Activated T-cell treated with anti-CD3 and anti-CD28 coated beads for 24 hours (primary cell): ENCODE data around the gene RGS2.

Source experiments
- DNase-seq: peaks from one replicate; pipeline ENCODE4 v3.0.0-alpha.2; 2020; ENCODE audit warnings: low read depth

The RGS2 gene

DNA sequence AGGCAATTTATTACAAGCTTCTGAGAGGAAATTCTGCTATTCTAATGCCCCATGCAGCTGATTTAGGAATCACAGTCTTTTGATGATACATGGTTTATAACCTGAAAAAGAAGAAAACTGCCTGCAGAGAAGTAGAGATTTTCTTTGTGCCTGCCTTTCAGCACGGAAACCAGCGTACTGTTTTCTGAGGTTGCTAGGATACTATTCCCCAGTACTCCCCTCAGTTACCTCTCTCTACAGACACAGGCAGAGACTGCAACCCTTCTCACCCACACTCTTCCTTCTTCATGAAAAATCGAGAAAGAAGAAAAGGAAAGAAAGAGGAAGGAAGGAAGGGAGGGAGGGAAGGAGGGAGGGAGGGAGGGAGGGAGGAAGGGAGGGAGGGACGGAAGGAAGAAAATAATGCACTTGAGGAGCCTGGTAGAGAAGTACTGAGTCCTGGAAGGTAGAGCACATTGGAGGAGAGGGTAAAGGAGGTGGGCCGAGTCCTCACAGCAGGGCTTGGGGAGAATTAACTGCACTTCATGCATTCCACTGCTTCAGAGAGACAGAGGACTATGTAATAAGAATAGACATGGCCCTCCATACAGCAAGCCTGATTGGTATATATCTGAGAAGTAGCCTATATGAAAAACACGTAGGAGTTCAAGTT lies 21.9 kb downstream of the RGS2 start:
- DNase-seq, result no peak

DNA sequence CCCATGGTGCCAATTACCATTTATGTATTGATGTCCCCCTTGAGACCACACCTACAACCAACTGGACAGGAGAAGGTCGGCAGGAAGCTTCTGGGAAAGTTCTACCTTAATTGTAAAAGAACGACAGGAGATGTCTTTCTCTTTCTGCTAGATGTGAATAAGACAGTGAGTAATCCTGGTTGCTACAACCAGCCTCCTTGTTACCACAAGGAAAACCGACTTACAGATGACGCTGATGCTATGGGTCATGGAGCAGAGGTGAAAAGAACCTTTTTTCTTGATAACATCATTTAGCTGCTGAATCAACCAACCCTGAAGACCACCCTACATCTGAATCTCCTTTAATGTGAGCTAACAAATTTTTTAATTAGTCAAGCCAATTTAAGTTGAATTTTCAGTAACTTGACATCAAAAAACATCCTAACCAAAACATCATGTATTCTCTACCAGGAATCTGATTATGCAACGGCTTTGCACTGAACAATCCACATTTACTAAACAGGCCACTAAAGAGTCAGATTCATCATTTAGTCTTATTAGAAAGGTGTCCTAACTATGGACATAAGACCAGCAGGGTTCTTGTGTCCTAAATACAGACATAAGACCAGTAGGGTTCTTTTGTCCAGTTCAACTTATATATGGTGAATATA lies 23.0 kb downstream of the RGS2 start:
- no peak for DNase-seq

DNA sequence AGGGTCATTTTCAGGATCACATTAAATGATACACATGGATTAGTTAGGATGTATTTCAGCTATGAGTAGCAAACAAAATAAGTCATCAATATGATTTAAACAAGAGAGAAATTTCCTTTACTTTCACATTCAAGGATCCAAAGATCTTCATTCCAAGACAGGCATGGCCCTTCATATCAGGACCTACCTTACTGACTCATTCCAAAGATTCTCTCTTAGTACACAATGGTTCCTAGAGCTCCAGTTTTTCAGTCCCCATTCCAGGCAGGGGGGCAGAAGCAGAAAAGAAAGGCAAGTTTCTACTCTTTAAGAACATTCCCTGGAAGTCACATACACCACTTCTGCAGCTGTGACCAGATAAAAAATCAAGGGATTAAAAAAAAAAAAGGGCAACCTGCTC lies 23.7 kb downstream of the RGS2 start:
- DNase-seq, result no peak

DNA sequence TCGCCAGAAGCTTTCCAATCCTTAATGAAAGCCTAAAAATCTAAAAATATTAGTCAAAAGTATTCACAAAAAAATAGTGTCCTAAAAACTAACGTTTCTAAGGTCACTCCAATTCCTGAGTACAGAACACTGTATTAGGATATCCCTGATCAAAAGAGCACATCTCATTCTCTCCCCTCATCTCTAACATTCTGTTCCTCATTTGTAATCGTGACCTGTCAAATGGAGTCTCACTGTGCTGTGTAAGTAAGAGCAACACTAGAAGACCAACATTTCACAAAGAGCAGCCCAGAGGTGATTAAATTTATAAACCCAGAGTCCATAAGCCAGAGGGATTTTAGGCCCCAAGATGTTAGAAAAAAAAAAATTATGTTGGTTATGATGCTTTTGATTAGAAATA lies 26.3 kb downstream of the RGS2 start:
- DNase-seq, result no peak

DNA sequence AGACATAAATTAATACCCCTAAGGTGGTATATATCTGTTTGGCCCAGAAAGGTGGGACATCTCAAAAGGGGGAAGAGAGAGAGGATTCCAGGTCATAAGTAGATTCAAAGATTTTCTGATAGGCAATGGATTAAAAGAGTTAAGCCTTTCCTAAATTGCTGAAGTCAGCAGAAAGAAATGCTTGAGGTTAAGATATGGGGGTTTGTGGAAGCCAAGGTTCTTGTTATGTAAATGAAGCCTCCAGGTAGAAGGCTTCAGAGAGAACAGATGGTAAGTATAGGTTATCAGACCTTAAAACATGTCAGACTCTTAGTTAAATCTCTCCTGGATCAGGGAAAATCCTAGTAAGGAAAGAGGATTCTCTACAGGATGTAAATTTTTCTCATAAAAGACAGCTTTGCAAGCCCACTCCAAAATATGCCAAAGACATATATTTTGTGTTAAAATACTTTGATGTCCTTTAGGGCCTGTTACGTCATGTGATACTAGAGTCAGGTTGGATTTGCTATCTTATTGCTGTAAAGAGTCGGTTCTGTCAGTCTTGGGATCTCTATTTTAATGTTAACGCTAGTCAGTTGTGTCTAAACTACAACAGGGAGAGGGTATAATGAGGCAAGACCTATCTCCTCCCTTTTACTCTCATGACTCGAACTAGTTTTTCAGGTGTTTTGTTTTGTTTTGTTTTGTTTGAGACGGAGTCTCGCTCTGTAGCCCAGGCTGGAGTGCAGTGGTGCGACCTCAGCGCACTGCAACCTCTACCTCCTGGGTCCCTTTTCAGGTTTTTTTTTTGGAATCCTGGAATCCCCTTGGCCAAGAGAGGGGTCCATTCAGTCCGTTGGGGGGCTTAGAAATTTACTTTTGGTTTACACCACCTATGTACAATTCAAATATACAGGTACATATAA lies 30.6 kb downstream of the RGS2 start:
- DNase-seq, result no peak

DNA sequence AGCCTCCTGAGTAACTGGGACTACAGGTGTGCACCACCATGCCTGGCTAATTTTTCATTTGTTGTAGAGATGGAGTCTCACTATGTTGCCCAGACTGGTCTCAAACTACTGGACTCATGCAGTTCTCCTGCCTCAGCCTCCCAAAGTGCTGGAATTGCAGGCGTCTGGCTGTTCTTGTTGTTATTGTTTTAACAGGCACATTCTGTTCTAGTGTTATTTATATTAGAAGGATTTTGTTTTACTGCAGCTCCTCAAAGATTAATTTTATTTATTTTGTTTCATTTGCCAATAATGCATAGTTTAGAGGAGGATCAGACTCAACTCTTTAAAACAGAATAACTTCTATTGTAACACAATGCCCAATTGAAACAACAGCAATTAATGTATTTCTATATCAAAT lies 35.5 kb downstream of the RGS2 start:
- no peak for DNase-seq

DNA sequence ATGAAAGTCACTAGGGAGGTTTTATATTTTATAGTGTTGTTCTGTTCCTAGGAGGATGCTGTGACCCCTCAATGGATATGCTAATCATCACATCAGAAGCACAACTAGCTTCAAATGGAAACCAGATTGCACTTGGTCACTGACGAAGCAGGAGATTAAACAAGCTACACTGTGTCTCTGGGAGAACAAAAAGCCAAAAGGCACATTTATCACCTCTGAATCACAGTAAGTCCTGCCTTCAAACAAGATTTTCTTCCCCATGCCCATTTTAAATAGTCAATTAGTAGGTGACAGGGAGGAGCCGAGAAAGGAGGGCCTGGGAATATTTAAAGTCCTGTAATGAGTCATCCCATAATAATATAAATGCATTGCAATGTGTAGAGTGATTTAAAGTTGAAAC lies 38.1 kb downstream of the RGS2 start:
- no peak for DNase-seq

DNA sequence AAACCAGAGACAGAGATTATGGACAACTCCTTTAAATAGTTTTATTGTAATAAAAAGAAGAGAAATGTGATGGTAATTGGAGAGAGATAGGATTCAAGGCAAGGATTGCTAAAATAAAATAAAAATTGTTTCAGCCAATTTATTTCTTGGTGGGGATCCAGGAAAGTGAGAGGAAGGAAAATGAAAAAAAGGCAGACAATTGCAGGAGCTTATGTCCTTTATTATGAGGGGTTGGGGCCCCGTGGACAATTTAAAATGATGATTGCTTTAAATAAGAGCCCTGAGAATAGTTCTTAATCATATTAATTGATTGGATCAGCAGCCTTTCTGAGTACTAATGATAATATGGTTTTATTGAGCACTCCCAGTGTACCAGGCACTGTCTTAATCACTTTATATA lies 40.2 kb downstream of the RGS2 start:
- no peak for DNase-seq

DNA sequence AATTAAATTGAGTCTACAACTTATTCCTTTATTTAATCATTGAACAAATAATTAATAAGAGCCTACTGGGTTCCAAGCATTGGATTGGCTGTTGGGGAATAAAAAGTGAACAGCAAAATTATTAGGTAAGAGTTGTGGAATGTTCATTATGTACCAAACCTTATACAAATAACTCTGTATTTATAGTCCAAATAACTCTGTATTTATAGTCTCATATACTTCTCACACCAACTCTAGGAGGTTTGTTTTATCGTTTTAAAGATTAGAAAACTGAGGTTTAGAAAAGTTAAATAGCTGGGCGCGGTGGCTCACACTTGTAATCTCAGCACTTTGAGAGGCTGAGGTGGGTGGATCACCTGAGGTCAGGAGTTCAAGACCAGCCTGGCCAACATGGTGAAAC lies 40.6 kb downstream of the RGS2 start:
- DNase-seq, result no peak

DNA sequence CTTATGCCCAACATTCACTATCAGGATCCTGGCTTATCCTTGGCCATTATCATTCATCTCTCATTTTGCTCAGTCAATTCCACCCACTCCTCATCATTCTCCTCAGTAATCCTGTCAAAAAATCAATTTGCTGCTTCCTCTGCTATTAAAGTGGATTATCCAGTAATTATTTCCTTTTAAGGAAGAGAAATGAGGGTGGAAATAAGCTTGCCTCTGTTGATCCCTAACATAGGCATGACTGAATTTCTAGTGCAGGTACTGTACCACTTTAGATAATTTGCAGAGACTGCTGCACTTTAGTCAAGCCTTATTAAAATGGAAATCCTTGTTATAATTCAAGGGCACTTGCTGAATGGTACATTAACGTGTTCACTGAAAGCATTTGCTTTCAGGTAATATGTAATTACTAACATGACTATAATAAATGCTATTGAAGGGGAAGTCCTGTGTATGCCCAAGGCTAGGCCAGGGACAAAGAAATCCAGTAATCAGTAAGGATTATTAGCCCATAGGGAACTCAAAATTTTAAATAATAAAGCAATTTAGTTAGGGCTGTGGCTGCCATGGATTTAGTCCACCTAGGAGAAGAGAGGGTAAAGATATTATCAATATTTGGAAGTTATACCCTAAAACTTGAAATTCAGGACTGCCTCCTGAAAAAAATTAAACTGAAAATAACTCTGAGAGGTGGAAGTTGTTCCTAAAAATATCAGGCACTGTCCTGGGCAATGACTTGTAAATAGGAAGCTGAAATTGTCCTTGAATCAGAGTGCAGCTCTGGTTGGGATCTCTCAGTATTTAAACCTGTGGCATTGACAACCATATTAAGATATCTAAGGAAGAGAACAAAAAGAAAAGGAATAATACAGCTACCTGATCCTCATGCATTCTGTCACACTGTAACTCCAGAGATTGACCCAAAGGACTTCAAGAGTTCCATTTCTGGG lies 43.4 kb downstream of the RGS2 start:
- no peak for DNase-seq

DNA sequence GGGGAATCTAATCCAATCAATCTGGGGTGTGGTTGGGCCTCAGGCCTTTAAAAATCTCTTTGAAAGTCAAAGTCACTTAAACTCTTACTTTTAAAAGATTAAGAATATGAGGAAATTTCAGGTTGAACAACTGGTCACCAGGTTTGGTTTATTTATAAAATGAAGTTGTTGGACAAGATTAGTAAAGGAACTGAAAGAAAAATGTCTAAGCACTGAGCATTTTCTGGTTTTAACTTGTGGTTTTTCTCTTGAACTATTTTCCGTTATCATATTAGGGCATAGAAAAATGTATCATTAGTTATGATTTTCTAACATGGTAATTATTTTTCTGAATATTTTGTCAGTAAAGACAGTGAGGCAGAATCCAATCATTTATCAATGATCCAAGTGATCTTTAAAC lies 49.6 kb downstream of the RGS2 start:
- DNase-seq, result no peak

DNA sequence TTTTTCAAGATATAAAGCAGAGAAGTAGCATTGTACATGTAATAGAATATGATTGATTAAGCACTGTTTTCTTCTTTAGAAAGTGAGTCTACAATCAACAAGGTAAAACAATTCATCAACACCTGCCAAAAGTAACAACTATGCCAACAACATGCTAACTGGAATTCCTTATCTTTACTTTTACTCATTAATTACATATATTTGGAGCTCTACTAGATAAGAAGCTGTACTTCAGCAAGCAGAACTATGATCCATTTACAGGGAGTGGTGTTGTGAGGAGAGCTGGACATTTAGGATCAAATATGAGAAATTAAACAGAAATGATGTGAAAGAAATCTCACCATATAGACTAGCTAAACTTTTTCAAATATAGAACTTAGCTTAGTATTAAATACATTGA lies 51.0 kb downstream of the RGS2 start:
- DNase-seq, result no peak

DNA sequence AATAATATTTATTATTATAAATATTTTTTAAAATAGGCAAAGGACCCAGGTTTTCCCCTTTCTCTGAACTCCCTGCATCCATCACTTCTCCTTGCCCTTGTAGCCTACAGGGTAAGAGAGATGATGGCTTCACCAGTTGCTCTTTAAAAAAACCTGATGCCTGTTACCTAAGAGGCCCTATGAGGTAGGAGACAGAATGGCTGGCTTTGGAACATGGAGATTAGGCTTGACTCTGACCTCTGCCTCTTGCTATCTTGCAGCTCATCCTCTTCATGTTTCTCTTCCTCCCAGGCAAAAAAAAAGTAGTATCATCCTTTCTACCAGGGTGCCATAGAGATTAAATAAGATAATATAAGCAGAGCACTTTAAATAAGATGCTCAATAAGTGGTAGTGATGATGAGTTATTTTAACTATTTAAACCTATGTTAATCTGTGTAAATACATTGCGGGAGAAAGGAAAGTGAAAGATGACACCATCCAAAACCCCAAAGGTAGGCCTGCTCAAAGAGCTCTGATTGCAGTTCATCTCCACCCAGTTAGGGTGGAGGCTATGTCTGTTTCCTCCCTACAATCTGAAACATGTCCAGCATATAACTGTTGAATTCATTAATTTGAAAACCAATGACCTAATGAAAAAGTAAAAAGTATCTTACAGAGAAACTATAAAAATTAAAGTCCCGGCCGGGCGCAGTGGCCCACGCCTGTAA lies 51.8 kb downstream of the RGS2 start:
- DNase-seq, result no peak

DNA sequence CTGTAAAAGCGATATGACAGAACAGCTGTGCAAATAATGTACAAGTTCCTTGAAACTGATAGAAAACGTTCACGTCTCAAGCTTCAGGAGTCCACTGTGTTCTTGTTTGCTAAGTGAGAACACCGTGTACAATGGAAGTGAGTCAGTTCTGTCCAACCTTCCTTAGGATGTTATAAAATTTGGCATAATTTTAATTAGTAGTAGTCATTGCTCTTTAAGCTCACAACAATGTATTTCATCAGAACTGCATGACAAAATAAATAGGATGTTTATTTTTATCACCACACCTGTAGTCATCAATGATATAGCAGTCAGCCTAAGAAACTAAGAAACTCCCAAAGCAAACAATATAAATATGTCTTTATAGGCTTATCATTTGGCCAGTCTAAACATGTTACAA lies 53.0 kb downstream of the RGS2 start:
- DNase-seq, result no peak
